ENCODE results near the gene ABCB11. TPM values are rescaled to one million over a fixed set of nuclear protein-coding genes. Genes with fewer than 3 reads are reported as not detected.

Gene ABCB11
- total RNA-seq, 1 experiment from 2014 or later, result 0.05 TPM

- in situ Hi-C loops (cut with HindIII; ENCODE audit: low pct_unique_long_range_greater_than_20kb, low sequenced_read_pairs) (no loop called here), intact Hi-C loops (cut with micrococcal nuclease; ENCODE audit: unreplicated experiment) (no loop called here)
- H3K27me3 ChIP-seq (ENCODE audit: control insufficient read depth, insufficient read depth, low read length), result no peaks in the 10 kb centered on the region
- DNase-seq (ENCODE audit: low read depth, low spot score), result no peak
- ChIA-PET POLR2A (no interaction called here), CTCF (no interaction called here)
- BruUV-seq (replicated peaks), result no TSS peak
- no peak for ATAC-seq
- H3K27ac ChIP-seq (ENCODE audit: low read length), result no peak overlapping the region
- no peak overlapping the region for H3K4me3 ChIP-seq (ENCODE audit: low read depth in 2 of 2, low read length in 2 of 2)
- H3K4me1 ChIP-seq (ENCODE audit: control insufficient read depth, insufficient read depth, low read length), result no peaks in the 10 kb centered on the region
- H3K9me3 ChIP-seq (ENCODE audit: control insufficient read depth, insufficient read depth, low read depth, low read length), result no peaks in the 10 kb centered on the region
- TF ChIP-seq CTCF (IDR thresholded peaks at IDR 0.05), result no peak
- TF ChIP-seq SIN3A (IDR thresholded peaks at IDR 0.05; ENCODE audit: borderline replicate concordance, insufficient read depth, low read depth, low read length), result no peak
- no peak for TF ChIP-seq REST (IDR thresholded peaks at IDR 0.05; ENCODE audit: insufficient read depth in 1 of 2, low read depth in 2 of 2, low read length in 1 of 2)
- TF ChIP-seq TCF7L2 (IDR thresholded peaks at IDR 0.05; ENCODE audit: low read depth, low read length), result no peak
- no peak for TF ChIP-seq POLR2AphosphoS5 (IDR thresholded peaks at IDR 0.05; ENCODE audit: low read depth, low read length)
- H3K36me3 ChIP-seq (ENCODE audit: control insufficient read depth, insufficient read depth, low read length), result no peaks in the 10 kb centered on the region
These were observed 78.7 kb downstream of the ABCB11 start for GRCh38 chr2:168952424-168952823.

GRCh38 chr2:168951871-168952270 is 79.3 kb downstream of the ABCB11 start:
- ATAC-seq (no peak), DNase-seq (ENCODE audit: low read depth, low spot score) (no peak)
- Histone ChIP-seq H3K4me3 (ENCODE audit: low read depth in 2 of 2, low read length in 2 of 2) (no peak overlapping the region), H3K9me3 (ENCODE audit: control insufficient read depth, insufficient read depth, low read depth, low read length) (no peaks in the 10 kb centered on the region), H3K27ac (ENCODE audit: low read length) (no peak overlapping the region), H3K4me1 (ENCODE audit: control insufficient read depth, insufficient read depth, low read length) (no peaks in the 10 kb centered on the region), H3K36me3 (ENCODE audit: control insufficient read depth, insufficient read depth, low read length) (no peaks in the 10 kb centered on the region), H3K27me3 (ENCODE audit: control insufficient read depth, insufficient read depth, low read length) (no peaks in the 10 kb centered on the region; the same call in 1 of the 2 replicates)
- no peak for TF ChIP-seq POLR2AphosphoS5 (IDR thresholded peaks at IDR 0.05; ENCODE audit: low read depth, low read length)
- TF ChIP-seq REST (IDR thresholded peaks at IDR 0.05; ENCODE audit: insufficient read depth in 1 of 2, low read depth in 2 of 2, low read length in 1 of 2), result no peak
- TF ChIP-seq CTCF (IDR thresholded peaks at IDR 0.05), result no peak
- no peak for TF ChIP-seq SIN3A (IDR thresholded peaks at IDR 0.05; ENCODE audit: borderline replicate concordance, insufficient read depth, low read depth, low read length)
- in situ Hi-C loops (cut with HindIII; ENCODE audit: low pct_unique_long_range_greater_than_20kb, low sequenced_read_pairs), result no loop called here
- intact Hi-C loops (cut with micrococcal nuclease; ENCODE audit: unreplicated experiment), result no loop called here
- CTCF ChIA-PET, result no interaction called here
- no TSS peak for BruUV-seq (replicated peaks)
- POLR2A ChIA-PET, result no interaction called here
